Globus pallidus (tissue), 1 donor: ENCODE measurements around the gene CMIP.

Source experiments
- DNase-seq: peaks from one replicate; pipeline ENCODE4 v3.0.0-alpha.2; 2015; ENCODE audit warnings: low spot score

CMIP gene

DNA sequence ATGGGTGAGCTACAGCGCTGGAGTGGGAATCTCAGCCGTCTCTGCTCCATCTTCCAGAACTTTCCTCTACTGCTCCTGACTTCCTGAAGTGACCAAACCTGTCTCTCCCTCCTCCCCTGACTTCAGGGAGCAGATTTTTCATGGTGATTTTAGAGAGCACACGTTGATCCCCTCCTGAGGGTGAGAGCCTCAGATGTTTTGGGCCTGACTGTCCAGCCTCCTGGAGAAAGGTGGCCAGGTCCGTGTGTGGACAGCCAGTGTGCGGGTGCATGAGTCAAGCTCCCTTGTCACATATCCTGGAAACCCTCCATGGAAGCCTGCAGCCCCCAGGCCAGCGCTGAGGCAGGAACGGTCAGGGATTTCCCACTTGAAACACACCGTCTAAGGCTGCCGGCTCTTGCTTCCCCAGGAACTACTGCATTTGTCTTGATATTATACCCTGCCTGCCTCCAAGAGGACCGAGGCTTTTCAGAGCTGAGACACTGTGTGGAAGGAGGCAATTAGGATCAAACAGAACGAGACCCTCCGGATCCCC lies 143.1 kb downstream of the CMIP start:
- DNase-seq = no peak

DNA sequence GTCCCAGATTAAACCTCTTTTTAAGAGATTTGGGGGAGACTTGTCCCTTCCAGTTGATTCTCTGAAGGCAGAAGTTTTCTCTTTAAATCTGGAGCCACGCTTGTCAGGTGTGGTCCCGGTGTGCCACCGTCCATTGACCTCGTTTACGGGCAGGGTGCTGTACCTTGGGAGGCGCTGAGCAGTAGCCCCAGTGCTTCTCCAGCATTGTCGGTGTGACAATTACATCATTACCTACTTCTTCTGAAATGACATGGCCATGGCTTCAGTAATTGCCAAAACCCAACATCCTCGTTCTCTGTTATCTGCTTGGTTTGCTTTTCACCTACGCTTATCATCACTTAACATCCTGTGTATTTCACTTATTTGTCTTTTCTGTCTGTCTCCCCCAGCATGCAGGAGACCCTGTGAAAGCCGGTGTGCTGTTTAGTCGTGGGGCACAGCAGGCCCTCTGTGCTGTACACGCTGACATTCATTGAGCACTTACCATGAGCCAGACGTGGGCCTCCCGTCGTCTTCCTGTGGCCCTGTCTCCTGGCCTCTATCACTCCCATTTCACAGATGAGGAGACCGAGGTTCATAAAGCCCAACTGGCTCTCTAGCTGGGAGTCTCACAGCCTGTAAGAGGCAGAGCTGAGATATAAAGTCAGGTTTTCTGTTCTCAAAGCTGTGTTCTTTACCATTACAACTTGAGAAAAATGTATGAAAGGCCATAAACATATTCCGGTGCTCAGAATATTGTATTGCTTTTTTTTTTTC lies 143.9 kb downstream of the CMIP start:
- no peak for DNase-seq

DNA sequence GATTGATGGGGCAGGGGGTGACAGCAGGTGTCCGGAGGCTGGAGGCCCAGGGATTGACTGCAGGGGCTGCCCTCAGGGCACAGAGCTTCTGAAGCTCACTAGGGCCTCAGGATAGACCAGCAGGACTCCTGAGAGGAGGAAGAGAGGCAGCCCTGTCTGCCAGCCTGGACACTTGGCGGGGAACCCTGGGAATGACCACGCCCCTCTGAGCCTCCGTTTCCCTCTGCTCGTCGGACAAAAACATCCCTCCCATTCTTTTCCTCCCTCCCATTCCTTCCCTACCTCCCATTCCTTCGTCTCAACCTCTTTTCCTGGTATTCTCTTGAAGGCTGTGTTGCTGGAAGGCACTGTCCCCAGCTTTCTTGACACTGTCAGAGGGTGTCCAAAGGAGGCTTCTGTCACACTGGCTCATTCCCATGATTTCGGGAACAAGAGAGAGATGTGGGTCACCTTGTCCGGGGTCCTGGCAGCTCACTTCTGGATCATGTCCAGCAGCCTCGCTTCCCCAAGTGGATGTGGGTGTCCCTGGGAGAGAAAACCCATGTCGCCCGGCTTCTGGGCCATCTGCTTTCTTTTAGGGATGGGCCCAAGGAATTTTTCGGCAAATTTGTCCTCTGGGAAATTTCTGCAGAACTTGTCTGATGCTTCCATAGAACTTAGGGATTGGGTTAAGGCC lies 145.5 kb downstream of the CMIP start:
- DNase-seq = no peak

DNA sequence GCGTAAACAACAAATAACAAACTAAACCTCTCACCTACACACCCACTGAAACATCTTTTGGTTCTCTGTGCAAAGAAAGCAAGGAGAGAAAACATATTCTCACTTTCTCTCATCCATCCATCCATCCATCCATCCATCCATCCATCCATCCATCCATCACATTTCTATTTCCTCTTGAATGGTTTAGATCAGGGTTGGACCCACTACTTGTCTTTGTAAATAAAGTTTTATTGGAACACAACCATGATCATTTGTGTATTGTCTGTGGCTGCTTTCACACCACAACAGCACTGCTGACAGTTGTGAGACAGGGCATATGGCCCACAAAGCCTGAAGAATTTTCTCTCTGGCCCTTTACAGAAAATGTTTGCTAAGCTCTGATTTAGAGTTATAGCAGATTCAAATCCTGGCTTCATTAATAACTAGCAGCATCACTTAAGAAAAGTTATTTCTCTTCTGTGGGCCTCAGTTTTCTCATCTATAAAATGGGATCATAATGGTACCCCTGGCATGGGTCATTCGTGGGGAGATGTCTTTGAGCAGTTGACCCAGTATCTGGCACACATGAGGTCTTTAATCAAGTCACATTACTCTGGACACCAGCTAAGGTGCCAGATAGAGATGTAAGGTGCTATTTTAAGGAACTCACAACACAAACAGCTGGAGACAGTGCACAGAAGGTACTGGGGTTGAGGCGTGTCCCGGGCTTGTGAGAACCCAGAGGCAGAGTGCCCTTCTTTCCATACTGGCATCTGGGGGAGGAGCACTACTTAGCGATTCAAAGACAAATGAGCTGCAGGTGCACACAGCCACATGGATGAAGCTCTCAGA lies 146.3 kb downstream of the CMIP start:
- no peak for DNase-seq

DNA sequence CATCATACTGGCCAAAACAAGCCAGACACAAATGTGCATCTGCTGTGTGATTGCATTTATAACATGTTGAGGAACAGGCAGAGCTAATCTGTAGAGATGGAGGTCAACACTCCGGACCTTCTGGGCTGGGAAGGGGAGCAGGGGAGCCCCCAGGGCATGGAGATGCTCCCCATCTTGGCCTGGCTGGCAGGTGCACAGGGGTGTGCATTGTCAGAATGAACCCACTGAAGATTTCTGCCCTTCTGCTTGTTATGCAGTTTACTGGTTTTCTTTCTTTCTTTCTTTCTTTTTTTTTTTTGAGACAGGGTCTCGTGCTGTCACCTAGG lies 146.9 kb downstream of the CMIP start:
- no peak for DNase-seq

DNA sequence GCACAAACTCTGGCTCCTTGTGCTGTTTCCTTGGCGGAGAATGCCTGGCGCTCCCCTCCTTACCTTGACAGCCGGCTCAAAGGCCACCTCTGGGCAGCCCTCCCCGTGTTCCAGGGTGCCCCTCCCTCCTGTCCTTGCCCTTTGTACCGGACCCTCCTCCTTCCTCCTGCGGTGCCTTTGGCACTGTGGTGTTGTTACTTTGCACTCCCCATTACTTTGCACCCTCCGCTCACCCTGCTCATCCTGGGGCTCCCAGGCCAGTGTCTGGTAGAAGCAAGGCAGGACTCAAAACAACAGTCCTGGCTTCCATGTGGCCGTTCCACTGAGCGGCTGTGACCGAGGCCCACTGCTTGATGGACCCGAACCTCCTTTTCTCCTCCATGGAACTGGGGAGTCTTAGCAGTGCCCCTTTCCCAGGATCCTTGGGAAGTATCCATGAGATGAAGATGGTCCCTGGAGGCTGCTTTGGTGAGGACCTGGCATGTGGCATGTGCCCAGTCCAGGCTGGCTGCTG lies 147.8 kb downstream of the CMIP start:
- no peak for DNase-seq

DNA sequence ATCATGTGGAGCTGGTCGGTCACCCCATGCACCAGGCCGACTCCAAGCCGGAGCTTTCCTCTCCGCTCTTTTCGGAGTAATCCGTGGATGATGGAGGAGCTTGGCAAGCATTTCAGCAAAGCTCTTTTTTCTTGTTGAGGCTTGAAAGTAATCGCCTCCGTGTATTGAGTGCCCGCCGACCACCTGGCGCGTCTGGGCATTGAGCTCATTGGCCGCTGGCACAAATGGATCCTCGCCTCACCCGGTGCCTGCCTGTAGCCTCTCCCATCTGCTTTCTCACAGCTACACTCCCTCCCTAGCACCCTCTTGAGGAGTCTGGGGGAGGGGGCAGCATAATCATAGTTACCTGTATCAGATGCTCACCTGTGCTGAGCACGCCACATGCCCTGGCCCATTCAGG lies 148.9 kb downstream of the CMIP start:
- DNase-seq = no peak

DNA sequence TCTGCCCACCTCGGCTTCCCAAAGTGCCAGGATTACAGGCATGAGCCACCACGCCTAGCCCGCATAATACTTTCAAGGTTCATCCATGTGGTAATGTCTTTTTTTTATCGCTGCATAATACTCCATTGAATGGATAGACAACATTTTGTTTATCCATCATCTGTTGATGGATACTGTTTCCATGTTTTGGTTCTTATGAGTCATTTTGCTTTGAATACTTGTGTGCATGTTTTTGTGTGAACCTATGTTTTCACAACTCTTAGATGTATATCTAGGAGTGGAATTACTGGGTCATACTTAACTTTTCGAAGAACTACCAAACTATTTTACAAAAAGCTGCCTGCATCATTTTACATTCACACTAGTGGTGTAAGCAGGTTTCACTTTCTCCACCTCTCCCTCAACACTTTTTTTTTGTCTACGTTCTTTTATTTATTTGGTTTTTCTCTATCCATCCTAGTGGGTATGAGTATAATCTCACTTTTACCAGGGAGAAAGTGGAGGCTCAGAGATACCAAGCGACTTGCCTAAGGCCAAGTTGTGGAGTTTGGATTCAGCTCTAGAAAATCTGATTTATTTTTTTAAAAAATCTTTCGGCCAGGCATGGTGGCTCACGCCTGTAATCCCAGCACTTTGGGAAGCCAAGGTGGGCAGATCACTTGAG lies 151.2 kb downstream of the CMIP start:
- DNase-seq = no peak

DNA sequence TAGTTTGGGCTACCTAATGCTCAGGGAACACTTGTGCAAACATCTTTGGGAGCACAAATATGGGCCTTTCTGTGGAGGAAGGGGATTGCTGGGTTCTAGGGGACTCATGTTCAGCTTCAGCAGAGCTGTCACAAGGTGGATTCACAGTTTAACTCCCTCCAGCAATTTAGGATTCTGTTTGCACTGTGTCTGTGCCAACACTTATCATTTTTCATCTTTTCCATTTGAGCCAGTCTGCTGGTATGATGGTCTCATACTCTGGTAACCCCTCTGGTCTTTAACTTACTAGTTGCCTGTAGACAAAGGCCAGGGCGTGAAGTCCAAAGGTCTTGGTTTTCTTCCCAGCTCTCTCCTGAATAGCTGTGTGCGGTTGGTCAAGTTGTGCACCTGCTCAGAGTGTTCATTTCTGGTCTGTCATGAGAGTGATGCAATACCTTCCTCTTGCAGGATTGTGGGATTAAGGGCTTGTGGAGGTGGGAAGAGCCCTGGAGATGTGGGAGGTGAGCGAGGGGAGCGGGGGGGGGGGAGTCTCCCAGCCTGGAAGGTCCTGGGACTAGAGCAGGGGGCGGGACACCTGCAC lies 152.6 kb downstream of the CMIP start:
- no peak for DNase-seq

DNA sequence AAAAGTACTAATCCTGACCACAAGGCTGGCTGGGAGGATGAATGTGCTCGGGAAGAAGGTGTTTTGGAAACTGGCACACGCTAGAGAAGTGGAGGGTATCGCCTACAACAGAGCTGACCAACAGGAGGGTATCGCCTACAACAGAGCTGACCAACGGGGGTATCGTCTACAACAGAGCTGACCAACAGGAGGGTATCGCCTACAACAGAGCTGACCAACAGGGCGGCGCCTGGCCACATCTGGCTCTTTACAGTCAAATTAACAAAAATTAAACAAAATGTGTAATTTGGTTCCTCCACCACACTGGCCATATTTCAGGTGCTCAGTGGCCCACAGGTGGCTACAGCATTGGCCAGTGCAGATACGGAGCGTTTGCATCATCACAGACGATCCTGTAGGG lies 153.5 kb downstream of the CMIP start:
- no peak for DNase-seq

DNA sequence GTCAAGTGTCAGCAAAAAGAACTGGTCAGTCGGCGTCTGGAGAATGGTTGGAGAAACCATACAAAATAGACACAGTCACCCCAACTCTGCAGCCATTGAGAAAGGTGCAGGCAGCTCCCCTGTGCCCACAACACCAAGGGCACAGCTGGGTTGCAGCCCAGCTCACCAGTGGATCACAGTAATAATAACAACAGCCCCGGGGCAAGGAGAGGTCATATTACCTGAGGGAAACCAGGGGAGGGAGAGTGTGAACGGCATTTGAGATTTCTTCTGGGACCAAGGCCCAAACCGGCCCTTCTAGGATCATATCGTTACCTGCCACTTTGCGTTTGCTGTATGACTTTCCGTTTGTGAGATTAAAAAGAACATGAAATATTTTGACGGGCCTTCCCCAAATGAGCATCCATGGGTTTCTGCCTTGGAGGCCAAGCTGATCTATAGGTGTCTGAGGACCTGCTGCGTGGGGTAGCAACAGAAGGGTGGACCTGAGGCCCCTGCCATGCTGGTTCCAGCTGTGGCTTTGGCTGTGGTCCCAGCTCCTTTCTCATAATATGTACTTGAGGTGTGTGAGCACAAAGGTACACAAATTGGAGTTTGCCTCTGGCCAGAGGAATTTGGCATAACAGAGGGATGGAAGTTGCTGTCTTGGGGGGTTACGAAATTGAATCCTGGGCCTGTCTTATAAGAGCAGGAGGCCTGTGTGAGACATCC lies 154.6 kb downstream of the CMIP start:
- no peak for DNase-seq

DNA sequence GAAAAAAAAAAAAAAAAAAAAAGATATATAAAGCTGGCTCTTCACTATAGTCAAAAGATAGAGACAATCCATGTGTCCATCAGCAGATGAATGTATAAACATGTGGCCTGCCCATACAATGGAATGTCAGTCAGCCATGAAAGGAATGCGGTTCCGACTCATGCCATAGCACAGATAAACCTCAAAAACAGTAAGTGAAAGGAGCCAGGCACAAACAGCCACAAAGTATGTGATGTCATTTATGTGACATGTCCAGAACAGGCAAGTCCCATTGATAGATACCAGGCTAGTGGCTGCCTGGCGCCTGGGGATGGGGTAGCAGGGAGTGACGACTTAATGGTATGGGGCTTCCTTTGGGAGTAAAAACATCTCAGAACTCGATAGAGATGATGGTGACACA lies 155.7 kb downstream of the CMIP start:
- DNase-seq = no peak

DNA sequence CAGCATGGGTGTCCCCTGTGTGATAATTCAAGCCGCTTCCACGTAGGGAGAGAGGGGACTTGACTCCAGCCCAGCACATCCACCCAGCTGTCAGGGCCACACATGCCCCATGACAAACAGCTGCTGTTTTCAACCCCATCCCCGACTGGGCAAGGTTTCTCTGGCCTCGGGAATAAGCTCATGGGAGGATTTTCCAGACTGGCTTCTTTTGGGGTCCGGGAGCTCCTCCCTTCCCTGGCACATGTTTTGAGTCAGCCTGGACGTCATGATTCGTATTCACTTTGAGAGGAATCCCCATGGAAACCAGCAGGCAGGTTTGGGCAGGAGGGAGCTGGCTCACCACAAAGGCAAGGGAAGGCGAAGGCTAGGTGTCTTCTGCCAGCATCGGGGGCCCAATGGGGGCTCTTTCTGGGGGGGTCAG lies 156.4 kb downstream of the CMIP start:
- DNase-seq = peak; percentile 46

DNA sequence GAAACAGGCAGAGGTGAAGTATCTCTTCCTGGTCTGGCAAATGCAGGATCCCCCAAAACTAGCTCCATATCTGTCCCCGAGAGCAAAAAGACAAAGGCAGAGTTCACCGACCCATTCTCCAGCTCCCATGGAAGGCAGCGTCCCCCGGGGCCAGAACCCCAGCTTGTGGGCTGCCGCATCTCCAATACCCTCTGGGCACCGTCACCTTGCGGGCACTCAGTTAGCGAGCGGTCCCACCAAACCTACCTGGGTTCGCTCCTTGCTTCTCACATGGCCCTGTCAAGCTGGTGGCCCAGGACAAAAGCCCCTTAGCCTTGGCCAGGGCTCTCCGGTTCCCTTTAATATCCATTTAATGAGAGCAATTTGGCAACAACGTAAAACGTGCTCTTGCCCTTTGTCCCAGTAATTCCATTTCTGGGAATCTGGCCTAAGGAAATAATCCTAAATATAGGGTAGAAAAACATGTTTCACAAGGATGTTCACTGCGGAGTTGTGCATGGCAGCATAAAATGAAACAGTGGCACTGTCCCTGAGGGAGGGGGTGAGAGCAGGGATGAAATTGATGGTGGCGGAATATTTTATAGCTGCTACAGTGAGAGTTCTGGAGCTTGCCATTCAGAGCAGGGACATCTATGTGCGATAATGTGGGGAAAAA lies 157.1 kb downstream of the CMIP start:
- DNase-seq = no peak

DNA sequence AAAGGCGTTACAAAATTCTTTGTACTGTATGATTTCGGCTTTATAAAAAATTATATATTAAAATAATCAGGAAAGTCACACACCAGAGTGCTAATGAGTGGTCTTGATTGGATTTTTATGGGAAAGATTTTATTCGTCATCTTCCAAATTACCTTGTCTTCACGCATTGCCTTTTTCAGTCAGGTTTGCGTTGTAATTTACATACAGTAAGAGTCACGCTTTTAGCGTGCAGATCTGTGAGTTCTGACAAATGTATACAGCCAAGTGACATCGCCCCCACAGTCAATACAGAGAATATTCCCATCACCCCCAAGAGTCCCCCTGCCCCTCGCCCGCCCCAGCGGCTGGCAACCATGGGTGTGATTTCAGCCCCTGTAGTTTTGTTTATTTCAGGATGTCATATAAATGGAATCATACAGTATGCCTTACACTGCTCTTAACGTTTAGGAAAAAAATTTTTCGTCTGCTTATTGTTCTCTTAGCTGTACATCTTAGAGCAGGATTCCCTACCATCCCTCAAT lies 157.7 kb downstream of the CMIP start:
- DNase-seq = no peak

DNA sequence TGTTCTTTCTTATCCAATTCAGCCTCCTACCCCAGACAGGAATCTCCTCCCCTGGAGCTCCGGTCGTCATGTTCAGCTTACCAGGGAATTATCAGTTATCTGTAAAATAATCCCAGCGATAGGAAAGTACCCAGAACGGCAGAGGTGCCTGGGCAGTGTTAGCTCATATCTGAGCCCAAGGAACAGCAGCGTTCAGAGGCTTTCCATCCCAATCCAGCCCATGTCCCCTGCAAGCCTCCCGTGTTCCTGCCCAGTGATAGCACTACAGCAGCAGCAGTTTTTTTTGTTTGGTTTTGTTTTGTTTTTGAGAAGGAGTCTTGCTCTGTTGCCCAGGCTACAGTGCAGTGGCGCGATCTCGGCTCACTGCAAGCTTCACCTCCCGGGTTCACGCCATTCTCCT lies 158.2 kb downstream of the CMIP start:
- DNase-seq = no peak

DNA sequence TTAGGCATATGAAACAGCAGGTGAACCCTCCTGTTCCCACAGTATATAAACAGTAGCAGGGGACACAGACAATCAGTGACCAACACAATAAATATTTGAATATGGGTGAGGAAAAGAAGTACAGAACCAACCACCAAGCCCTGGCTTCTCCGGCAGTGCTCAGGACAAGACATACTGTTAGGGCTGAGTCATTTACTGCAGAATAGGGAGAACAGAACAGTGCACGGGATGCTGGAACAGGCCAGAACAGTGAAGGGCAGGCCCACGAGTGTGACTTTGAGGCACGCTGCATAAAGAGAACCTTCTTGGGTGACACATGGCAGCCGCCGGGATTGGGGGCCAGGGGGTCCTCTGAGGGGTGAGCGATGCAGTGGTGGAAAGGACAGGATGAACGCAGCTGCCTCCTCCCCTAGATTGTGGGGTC lies 160.4 kb downstream of the CMIP start:
- DNase-seq = no peak

DNA sequence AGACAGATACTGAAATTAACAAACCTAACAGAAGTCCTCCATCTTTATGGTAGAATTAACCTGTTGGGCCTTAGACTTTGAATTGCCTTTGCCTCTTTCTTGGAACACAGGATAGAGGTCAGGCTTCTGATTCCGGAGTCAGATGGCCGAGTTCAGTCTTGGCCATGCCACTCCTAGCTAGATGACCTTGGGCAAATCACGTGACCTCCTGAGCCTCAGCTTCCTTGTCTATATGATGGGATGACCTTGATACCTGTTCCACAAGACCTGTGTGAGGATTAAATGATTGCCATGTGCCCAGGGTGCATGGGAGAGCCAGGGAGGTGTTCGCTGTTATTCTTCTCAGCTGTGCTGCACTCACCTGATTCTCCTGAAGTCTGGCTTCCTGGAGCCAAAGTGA lies 161.4 kb downstream of the CMIP start:
- DNase-seq = no peak

DNA sequence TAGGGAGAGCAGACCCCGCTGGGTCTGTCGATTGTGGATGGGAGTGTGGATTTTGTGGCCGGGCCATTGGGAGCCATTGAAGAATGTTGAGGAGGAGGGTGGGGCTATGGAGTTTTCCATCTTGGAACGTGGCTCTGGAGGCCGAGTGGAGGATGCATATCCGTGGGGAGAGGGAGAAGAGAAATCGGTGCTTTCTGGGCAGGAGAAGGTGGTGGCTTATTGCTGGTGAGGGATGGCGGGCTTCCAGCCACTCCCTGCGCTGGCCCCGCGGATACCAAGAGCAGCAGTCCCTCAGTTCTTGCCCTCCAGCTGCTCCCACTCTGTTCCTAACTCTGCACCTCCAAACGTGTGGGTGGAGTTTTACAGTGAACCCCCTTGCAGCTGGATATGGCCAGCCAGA lies 162.4 kb downstream of the CMIP start:
- DNase-seq = no peak

DNA sequence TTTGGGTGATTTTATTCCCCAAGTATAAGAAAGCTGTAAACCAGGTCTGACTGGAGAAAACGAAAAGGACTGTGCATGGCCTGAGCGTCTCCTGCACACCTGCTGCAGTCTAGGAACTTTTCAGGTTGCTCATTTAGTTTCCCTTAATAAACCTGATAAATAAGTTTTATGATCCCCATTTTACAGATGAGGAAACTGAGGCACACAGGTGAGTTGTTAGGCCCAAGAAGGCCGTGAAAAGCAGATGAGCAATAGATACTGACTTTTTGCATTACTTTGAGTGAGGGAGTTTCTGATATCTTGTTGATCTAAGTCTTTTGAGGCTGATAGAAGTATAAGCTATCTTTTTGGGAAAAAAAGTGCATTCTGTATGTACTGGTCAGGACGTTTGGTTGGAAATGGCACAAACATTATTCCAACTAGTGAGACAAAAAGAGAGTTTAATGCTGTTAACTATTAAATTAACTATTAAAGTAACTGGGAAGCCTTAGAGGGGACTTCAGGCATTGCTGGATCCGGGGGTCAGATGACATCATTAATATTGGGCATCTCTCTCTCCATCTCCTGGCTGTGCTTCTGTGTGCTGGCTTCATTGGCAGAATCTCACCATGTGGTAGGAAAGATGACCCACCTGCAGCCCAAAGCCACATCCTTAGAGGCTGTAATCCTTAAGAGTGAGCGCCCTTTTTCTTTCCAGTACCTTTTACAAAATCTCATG lies 163.4 kb downstream of the CMIP start:
- no peak for DNase-seq
